H1 (cell line): ENCODE results near the gene TATDN2. TPM values are rescaled to one million over a fixed set of nuclear protein-coding genes. Genes with fewer than 3 reads are reported as not detected.

Source experiments
- CTCF ChIA-PET: fragments of 300-600 bp; sonication (Branson Sonifier 250); formaldehyde crosslinking; loops from one replicate; lab custom pipeline; 2021; ENCODE audit not compliant: partially characterized antibody; lab: Charles Lee
- POLR2A ChIA-PET: fragments of 300-600 bp; sonication (Branson Sonifier 250); formaldehyde crosslinking; loops from one replicate; lab custom pipeline; 2021; ENCODE audit warnings: inconsistent platforms; ENCODE audit not compliant: partially characterized antibody; lab: Charles Lee
- DNase-seq, 2 experiments: peaks; one replicate each; pipeline versions ENCODE4 v3.0.0 to v3.0.0-alpha.2; 2010 to 2022; ENCODE audit warnings: low spot score in 2 of 2, low read depth in 1 of 2, mixed read lengths in 1 of 2
- FAIRE-seq: peaks from 2 replicates; lab custom pipeline; 2011; peaks lifted over from hg19 to GRCh38; lab: Jason Lieb, UNC
- H2AFZ ChIP-seq: 2 replicates; pipeline ENCODE4 v1.8.1; 2012; ENCODE audit warnings: low read length, inconsistent platforms
- H2AK5ac ChIP-seq: 2 replicates; pipeline ENCODE4 v1.6.1; 2013; ENCODE audit warnings: low read depth, low read length
- H2BK120ac ChIP-seq: replicated peaks from 2 replicates; pipeline ENCODE3; 2013; ENCODE audit warnings: low read depth, low read length, inconsistent platforms
- H2BK12ac ChIP-seq: 2 replicates; pipeline ENCODE4 v1.6.1; 2013; ENCODE audit warnings: low read depth, low read length
- H2BK15ac ChIP-seq: 2 replicates; pipeline ENCODE4 v1.6.1; 2013; ENCODE audit warnings: low read length
- H2BK20ac ChIP-seq: 2 replicates; pipeline ENCODE4 v1.6.1; 2013; ENCODE audit warnings: low read length
- H2BK5ac ChIP-seq: 2 replicates; pipeline ENCODE4 v1.6.1; 2013; ENCODE audit warnings: low read depth, low read length
- H3K14ac ChIP-seq: 2 replicates; pipeline ENCODE4 v1.6.1; 2013; ENCODE audit warnings: inconsistent platforms; ENCODE audit not compliant: insufficient read length
- H3K18ac ChIP-seq: 2 replicates; pipeline ENCODE4 v1.6.1; 2013; ENCODE audit warnings: low read length; ENCODE audit errors: extremely low read depth
- H3K23ac ChIP-seq: 2 replicates; pipeline ENCODE4 v1.6.1; 2013; ENCODE audit warnings: inconsistent platforms; ENCODE audit not compliant: insufficient read length
- H3K23me2 ChIP-seq: 2 replicates; pipeline ENCODE4 v1.6.1; 2013; ENCODE audit warnings: low read depth, low read length
- H3K27ac ChIP-seq: 2 replicates; pipeline ENCODE4 v1.6.1; 2011; ENCODE audit warnings: low read depth, low read length, inconsistent platforms
- H3K27me3 ChIP-seq, 4 experiments: replicated peaks in 1 of 4; 1 replicate in 1 of 4; 2 replicates in 3 of 4; pipeline versions ENCODE4 v1.6.1 to v1.8.1; 2011 to 2013; ENCODE audit warnings: low read length in 3 of 4, mild to moderate bottlenecking in 3 of 4, inconsistent platforms in 2 of 4, mixed read lengths in 2 of 4, moderate library complexity in 1 of 4; ENCODE audit not compliant: control insufficient read depth in 3 of 4, insufficient read depth in 3 of 4; ENCODE audit errors: extremely low read depth in 1 of 4
- H3K36me3 ChIP-seq, 4 experiments: 2 replicates each; pipeline versions ENCODE4 v1.6.1 to v1.8.1; 2011 to 2013; ENCODE audit warnings: mild to moderate bottlenecking in 4 of 4, low read length in 3 of 4, moderate library complexity in 2 of 4, control low read depth in 1 of 4, inconsistent platforms in 1 of 4; ENCODE audit not compliant: insufficient read depth in 4 of 4, control insufficient read depth in 2 of 4
- H3K4ac ChIP-seq: replicated peaks from 2 replicates; pipeline ENCODE3; 2013; ENCODE audit warnings: low read length, low read depth, mixed read lengths, inconsistent platforms; ENCODE audit not compliant: insufficient read length
- H3K4me1 ChIP-seq, 4 experiments: replicated peaks in 1 of 4; 1 replicate in 1 of 4; 2 replicates in 3 of 4; pipeline versions ENCODE4 v1.6.1 to v1.8.1; 2011 to 2013; ENCODE audit warnings: low read length in 3 of 4, inconsistent platforms in 2 of 4, mixed read lengths in 1 of 4; ENCODE audit not compliant: insufficient read depth in 4 of 4, control insufficient read depth in 3 of 4
- H3K4me2 ChIP-seq, 2 experiments: 2 replicates each; pipeline versions ENCODE4 v1.6.1 to v1.8.1; 2011 to 2013; ENCODE audit warnings: low read depth in 2 of 2, low read length in 2 of 2, control low read depth in 1 of 2, inconsistent platforms in 1 of 2, mild to moderate bottlenecking in 1 of 2; ENCODE audit not compliant: insufficient read depth in 1 of 2
- H3K4me3 ChIP-seq, 4 experiments: fragments of 200-600, 300-600 bp in 1 of 4; sonication (generic), shearing (Covaris generic), sonication (Bioruptor Twin) in 1 of 4; 2 replicates each; pipeline versions ENCODE4 v1.5.1 to v1.8.1; 2011 to 2016; ENCODE audit warnings: low read length in 4 of 4, low read depth in 3 of 4, control low read depth in 2 of 4, inconsistent platforms in 2 of 4, mild to moderate bottlenecking in 2 of 4, mixed read lengths in 1 of 4, moderate library complexity in 1 of 4; ENCODE audit not compliant: insufficient read depth in 2 of 4; ENCODE audit errors: extremely low read depth in 1 of 4
- H3K56ac ChIP-seq: replicated peaks from 2 replicates; pipeline ENCODE3; 2013; ENCODE audit warnings: low read depth, mild to moderate bottlenecking, mixed read lengths, low read length, inconsistent platforms; ENCODE audit not compliant: insufficient read length
- H3K79me1 ChIP-seq: 2 replicates; pipeline ENCODE4 v1.6.1; 2013; ENCODE audit warnings: low read depth, low read length, control low read depth
- H3K79me2 ChIP-seq, 2 experiments: 2 replicates each; pipeline versions ENCODE4 v1.6.1 to v1.8.1; 2012 to 2013; ENCODE audit warnings: low read length in 2 of 2, mild to moderate bottlenecking in 2 of 2, inconsistent platforms in 1 of 2; ENCODE audit not compliant: insufficient read depth in 2 of 2, control insufficient read depth in 1 of 2
- H3K9ac ChIP-seq, 4 experiments: replicated peaks in 1 of 4; 1 replicate in 1 of 4; 2 replicates in 3 of 4; pipeline versions ENCODE4 v1.6.1 to v1.8.1; 2011 to 2013; ENCODE audit warnings: low read depth in 3 of 4, low read length in 3 of 4, control low read depth in 2 of 4, mild to moderate bottlenecking in 2 of 4, moderate library complexity in 2 of 4, inconsistent platforms in 1 of 4; ENCODE audit errors: extremely low read depth in 1 of 4
- H3K9me3 ChIP-seq, 2 experiments: 2 replicates each; pipeline versions ENCODE4 v1.6.1 to v1.8.1; 2012 to 2013; ENCODE audit warnings: mild to moderate bottlenecking in 2 of 2, moderate library complexity in 2 of 2, control low read depth in 1 of 2, inconsistent platforms in 1 of 2, low read depth in 1 of 2, low read length in 1 of 2, mixed read lengths in 1 of 2; ENCODE audit not compliant: insufficient read depth in 2 of 2
- H4K20me1 ChIP-seq, 2 experiments: replicated peaks in 1 of 2; 2 replicates each; pipeline versions ENCODE3 to v1.8.1; 2011 to 2013; ENCODE audit warnings: inconsistent platforms in 2 of 2, low read length in 2 of 2, mild to moderate bottlenecking in 1 of 2; ENCODE audit not compliant: insufficient read depth in 2 of 2, control insufficient read depth in 1 of 2
- H4K5ac ChIP-seq: 2 replicates; pipeline ENCODE4 v1.6.1; 2013; ENCODE audit warnings: low read length, low read depth, mixed read lengths, inconsistent platforms; ENCODE audit not compliant: insufficient read length
- H4K8ac ChIP-seq: 2 replicates; pipeline ENCODE4 v1.8.0; 2013; ENCODE audit warnings: mild to moderate bottlenecking, moderate library complexity, low read length, inconsistent platforms; ENCODE audit not compliant: insufficient read depth; ENCODE audit errors: extremely low read depth
- H4K91ac ChIP-seq: replicated peaks from 2 replicates; pipeline ENCODE3; 2013; ENCODE audit warnings: low read length, mixed read lengths, inconsistent platforms; ENCODE audit not compliant: insufficient read length
- BCL11A ChIP-seq, 2 experiments: IDR thresholded peaks; one replicate each; pipeline ENCODE4 v1.6.1; 2011; ENCODE audit warnings: low read depth in 2 of 2, low read length in 2 of 2, mild to moderate bottlenecking in 2 of 2
- CHD1 ChIP-seq: IDR thresholded peaks from 2 replicates; pipeline ENCODE4 v1.6.1; 2012; ENCODE audit warnings: low read depth, low read length, improper control_type of control experiment
- JUND ChIP-seq: IDR thresholded peaks from 2 replicates; pipeline ENCODE4 v1.6.1; 2011; ENCODE audit warnings: mild to moderate bottlenecking, improper control_type of control experiment, low read length
- KDM1A ChIP-seq: fragments of 200-600, 300-600 bp; sonication (generic); IDR thresholded peaks from 2 replicates; pipeline ENCODE4 v1.7.1; 2016; ENCODE audit warnings: mild to moderate bottlenecking, low read length, borderline replicate concordance
- POLR2A ChIP-seq, 2 experiments: IDR thresholded peaks; 1 replicate in 1 of 2; 2 replicates in 1 of 2; pipeline ENCODE4 v1.6.1; 2011; ENCODE audit warnings: low read depth in 2 of 2, low read length in 2 of 2, mild to moderate bottlenecking in 2 of 2; ENCODE audit errors: control extremely low read depth in 1 of 2
- SIX5 ChIP-seq: IDR thresholded peaks from 2 replicates; pipeline ENCODE4 v1.6.1; 2011; ENCODE audit warnings: mild to moderate bottlenecking, low read depth, low read length
- SRF ChIP-seq: IDR thresholded peaks from 2 replicates; pipeline ENCODE4 v1.6.1; 2011; ENCODE audit warnings: mild to moderate bottlenecking, low read depth, low read length, moderate library complexity
- TBP ChIP-seq: IDR thresholded peaks from 2 replicates; pipeline ENCODE4 v1.6.1; 2011; ENCODE audit warnings: low read depth, low read length, improper control_type of control experiment
- TCF12 ChIP-seq: IDR thresholded peaks from 2 replicates; pipeline ENCODE4 v1.6.1; 2011; ENCODE audit warnings: low read depth, mild to moderate bottlenecking, low read length
- USF2 ChIP-seq: IDR thresholded peaks from 2 replicates; pipeline ENCODE4 v1.6.1; 2011; ENCODE audit warnings: low read length, improper control_type of control experiment
- WGBS, 2 experiments: shearing (Covaris generic) in 1 of 2; methylation state at CpG; one replicate each; pipeline versions ENCODE4 v1.1.6 to v1.1.7; 2013 to 2015; ENCODE audit warnings: low lambda C conversion rate in 2 of 2, mixed read lengths in 2 of 2, inconsistent platforms in 1 of 2, low coverage in 1 of 2, missing lambda C conversion rate in 1 of 2; ENCODE audit not compliant: insufficient replicate concordance in 2 of 2, insufficient coverage in 1 of 2, insufficient read length in 1 of 2; ENCODE audit errors: extremely low coverage in 1 of 2, missing lambda C conversion rate in 1 of 2; 5-methylcytosine and 5-hydroxymethylcytosine counted together
- polyA plus RNA-seq, 7 experiments: library from polyadenylated mRNA; depleted of rRNA in 3 of 7; stranded (reverse) in 5 of 7; unstranded in 2 of 7; fragments of >200 nt in 5 of 7; fragments of 200-250 nt in 2 of 7; gene quantifications; 1 replicate in 5 of 7; 2 replicates in 1 of 7; 4 replicates in 1 of 7; pipeline versions ENCODE4 v1.2.1 to v1.2.3, GENCODE V29; 2011 to 2013; ENCODE audit warnings: missing spikeins in 2 of 7, mixed read lengths in 2 of 7
- total RNA-seq: library from RNA; stranded (reverse); fragmentation: NEBNext Ultra II Directional; extraction: Animal tissue kit (Norgen Biotek cat#: 25700); gene quantifications from 2 replicates; pipeline ENCODE4 v1.2.1, GENCODE V29; 2021
- TF ChIP-seq, protein P1 (sequence below): IDR thresholded peaks from 2 replicates; pipeline ENCODE4 v1.6.1; 2012; ENCODE audit warnings: inconsistent platforms

TATDN2 gene
- total and polyA plus RNA-seq, 2 of the 8 experiments (the other 6 are each of a cell fraction or from before 2014, with no cell fraction given): 12.1 to 34.8 TPM

DNA sequence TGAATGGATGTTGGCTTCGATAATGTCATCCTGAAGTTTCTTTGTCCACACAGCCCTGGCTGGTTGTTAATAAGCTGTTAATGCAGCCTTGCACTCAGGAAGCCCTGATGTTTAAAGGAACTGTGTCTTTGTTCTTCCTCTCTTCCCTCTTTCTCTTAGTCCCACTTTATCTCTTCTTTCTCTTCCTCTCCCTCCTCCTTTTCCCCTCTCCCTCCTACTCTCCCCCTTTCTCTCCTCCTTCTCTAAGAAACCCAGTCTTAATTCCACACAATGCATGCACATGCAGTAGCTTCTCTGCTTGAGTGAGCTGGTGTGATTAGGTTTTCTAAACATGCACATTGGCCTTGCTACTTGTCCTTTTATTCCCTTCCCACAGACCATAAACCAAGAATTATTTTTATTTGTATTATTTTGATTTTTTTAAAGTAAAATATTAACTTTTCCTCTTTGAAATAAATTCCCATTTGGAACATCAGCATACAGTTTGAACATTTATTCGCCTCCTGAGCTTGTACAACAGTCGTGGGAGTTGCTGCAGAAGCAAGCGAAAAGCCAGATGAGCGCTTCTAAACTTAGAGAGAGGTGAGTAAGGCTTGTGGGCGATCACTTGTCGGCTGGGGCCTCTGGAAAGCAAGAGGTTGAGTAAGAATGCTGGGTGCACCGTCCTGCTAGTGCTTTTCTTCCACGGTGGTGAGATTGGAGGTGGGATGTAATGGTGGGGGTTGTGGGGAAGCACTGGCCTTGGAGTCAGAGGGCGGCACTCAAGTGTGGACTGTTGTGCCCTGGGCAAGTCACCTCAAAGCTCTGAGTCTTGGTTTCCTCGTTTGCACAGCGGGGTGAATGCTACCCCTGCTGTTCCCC is 37.2 kb downstream of the TATDN2 start:
- Histone ChIP-seq H3K9me3 (no peaks in the 10 kb centered on the region), H4K5ac (no peak overlapping the region)
- TF ChIP-seq TBP: no peak
- TF ChIP-seq, protein P1, sequence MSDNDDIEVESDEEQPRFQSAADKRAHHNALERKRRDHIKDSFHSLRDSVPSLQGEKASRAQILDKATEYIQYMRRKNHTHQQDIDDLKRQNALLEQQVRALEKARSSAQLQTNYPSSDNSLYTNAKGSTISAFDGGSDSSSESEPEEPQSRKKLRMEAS: no peak
- no peak for TF ChIP-seq TCF12
- TF ChIP-seq KDM1A: no peak
- TF ChIP-seq JUND: no peak
- no peak for TF ChIP-seq SRF
- no peak for TF ChIP-seq POLR2A (IDR thresholded peaks at IDR 0.05; ENCODE audit: control extremely low read depth in 1 of 2, low read depth in 2 of 2, low read length in 2 of 2)
- TF ChIP-seq BCL11A (IDR thresholded peaks at IDR 0.05; ENCODE audit: low read depth in 2 of 2, low read length in 2 of 2): no peak
- TF ChIP-seq SIX5: no peak
- no peak for TF ChIP-seq USF2
- no peak for TF ChIP-seq CHD1

More for the DNA sequence above, 37.2 kb downstream of the TATDN2 start:
- Histone ChIP-seq H3K79me2 (no peaks in the 10 kb centered on the region), H3K23me2 (no peaks in the 10 kb centered on the region), H3K36me3 (peaks cover 4 to 13% (median 8%) of the 10 kb centered on the region in 4 experiments), H3K18ac (no peak overlapping the region), H3K23ac (no peak overlapping the region), H3K14ac (no peak overlapping the region), H3K4ac (no peak overlapping the region), H4K20me1 (peaks cover 0 to 4% of the 10 kb centered on the region in 2 experiments), H2BK20ac (no peak overlapping the region), H2BK5ac (no peak overlapping the region), H4K91ac (no peak overlapping the region), H3K56ac (no peak overlapping the region), H3K9ac (no peak overlapping the region), H2BK15ac (no peak overlapping the region), H4K8ac (no peak overlapping the region), H2BK12ac (no peak overlapping the region), H3K4me3 (no peak overlapping the region), H3K79me1 (no peaks in the 10 kb centered on the region; the same call in 1 of the 2 replicates), H3K27ac (no peak overlapping the region), H3K4me1 (peaks cover 0 to 7% (median 4%) of the 10 kb centered on the region in 4 experiments; a peak in 6 of 7 replicates), H2AFZ (no peak overlapping the region), H3K27me3 (no peaks in the 10 kb centered on the region), H2BK120ac (no peak overlapping the region), H3K4me2 (no peak overlapping the region), H2AK5ac (no peak overlapping the region)
- no peak for DNase-seq
- ChIA-PET CTCF (interaction anchor here (0.8 to 3.1 kb wide), 12 partner anchors 11 to 298 kb away, joined by 3 to 11 read pairs (median 5); no protein-coding TSS in a partner anchor), POLR2A (interaction anchor here (2.1 kb wide), 1 partner anchor 9 kb away, joined by 7 read pairs; no protein-coding TSS in a partner anchor)
- no peak for FAIRE-seq
- 93% methylated on average over 12 of the region's 12 CpGs; no CpG with 5 or more reads in 1 of the 2 experiments for WGBS, 2 experiments
